ENCODE data around the gene CALU.

GRCh38 chr7:128770233-128770632 is 31.1 kb downstream of the CALU start:
- TF ChIP-seq CTCF (IDR thresholded peaks at IDR 0.05), result no peak
- TF ChIP-seq POLR2A (IDR thresholded peaks at IDR 0.05), result no peak
- no peak for TF ChIP-seq POLR2AphosphoS5 (IDR thresholded peaks at IDR 0.05)
